ENCODE results near the gene SPECC1.
"Not testable (repeated sequence)": the region's sequence is repeated elsewhere in the genome, so short reads cannot be mapped to it uniquely, and the experiment has no call there.

GRCh38 chr17:20165516-20165915 lies 156.4 kb downstream of the SPECC1 start:
- not testable (repeated sequence) for TF ChIP-seq ZNF274 (IDR thresholded peaks at IDR 0.05; ENCODE audit: low read depth, low read length); SUZ12 (IDR thresholded peaks at IDR 0.05; ENCODE audit: extremely low read depth, insufficient read depth, insufficient read length); YY1 (IDR thresholded peaks at IDR 0.05; ENCODE audit: insufficient read depth, insufficient read length)

Data from NT2/D1 (cell line).